Measurements from ENCODE around the gene PLEKHG5.

PLEKHG5 gene

GRCh38 chr1:6509919-6510291 is 18.4 kb upstream of the PLEKHG5 start:
- FAIRE-seq, result no peak

- FAIRE-seq, result no peak
Measured at GRCh38 chr1:6509220-6509918, 17.9 kb upstream of the PLEKHG5 start.

- no peak for FAIRE-seq
Measured at GRCh38 chr1:6508816-6509189, 17.3 kb upstream of the PLEKHG5 start.

- FAIRE-seq, result no peak
Measured at GRCh38 chr1:6508154-6508815, 16.8 kb upstream of the PLEKHG5 start.

- no peak for FAIRE-seq
Measured at GRCh38 chr1:6507461-6507911, 16.0 kb upstream of the PLEKHG5 start.

- no peak for FAIRE-seq
Measured at GRCh38 chr1:6507037-6507428, 15.6 kb upstream of the PLEKHG5 start.

- FAIRE-seq, result no peak
Measured at GRCh38 chr1:6506210-6507036, 15.0 kb upstream of the PLEKHG5 start.

GRCh38 chr1:6505367-6506209 is 14.1 kb upstream of the PLEKHG5 start:
- FAIRE-seq, result no peak

- FAIRE-seq, result no peak
Measured at GRCh38 chr1:6504887-6505286, 13.4 kb upstream of the PLEKHG5 start.

- no peak for FAIRE-seq
Measured at GRCh38 chr1:6503884-6504602, 12.6 kb upstream of the PLEKHG5 start.

- FAIRE-seq, result no peak
Measured at GRCh38 chr1:6502000-6502891, 10.8 kb upstream of the PLEKHG5 start.

GRCh38 chr1:6501279-6501813 is 9.9 kb upstream of the PLEKHG5 start:
- no peak for FAIRE-seq

- FAIRE-seq, result no peak
Measured at GRCh38 chr1:6500544-6501278, 9.2 kb upstream of the PLEKHG5 start.

GRCh38 chr1:6499296-6499695 is 7.8 kb upstream of the PLEKHG5 start:
- FAIRE-seq, result no peak

GRCh38 chr1:6498576-6499111 is 7.2 kb upstream of the PLEKHG5 start:
- FAIRE-seq, result no peak

GRCh38 chr1:6497867-6498575 is 6.6 kb upstream of the PLEKHG5 start:
- FAIRE-seq, result no peak

GRCh38 chr1:6497215-6497866 is 5.9 kb upstream of the PLEKHG5 start:
- FAIRE-seq, result no peak

- FAIRE-seq, result no peak
Measured at GRCh38 chr1:6496890-6497214, 5.4 kb upstream of the PLEKHG5 start.

- no peak for FAIRE-seq
Measured at GRCh38 chr1:6496365-6496721, 4.9 kb upstream of the PLEKHG5 start.

Measured in TTC549 (cell line).